ENCODE measurements around the gene NPHP4. TPM values are rescaled to one million over a fixed set of nuclear protein-coding genes. Genes with fewer than 3 reads are reported as not detected.

Gene NPHP4
- total RNA-seq, 4 donors from 2014 or later = 13.7 to 29.3 (median 18.6) TPM

GRCh38 chr1:5822726-5823125 lies 169.5 kb downstream of the NPHP4 start:
- DNase-seq (ENCODE audit: low spot score) = no peak
- no peak for TF ChIP-seq CTCF (IDR thresholded peaks at IDR 0.05)
- no peak for ATAC-seq (ENCODE audit: low FRiP score)

- DNase-seq (ENCODE audit: low spot score) (no peak), ATAC-seq (ENCODE audit: low FRiP score) (no peak)
- TF ChIP-seq CTCF (IDR thresholded peaks at IDR 0.05) = no peak
Observed at GRCh38 chr1:5822266-5822665, 170.0 kb downstream of the NPHP4 start.

GRCh38 chr1:5821540-5822176 lies 170.6 kb downstream of the NPHP4 start:
- no peak for TF ChIP-seq CTCF (IDR thresholded peaks at IDR 0.05)
- no peak for DNase-seq (ENCODE audit: low spot score)
- ATAC-seq (ENCODE audit: low FRiP score) = no peak

- DNase-seq (ENCODE audit: low spot score) (no peak), ATAC-seq (ENCODE audit: low FRiP score) (no peak)
- no peak for TF ChIP-seq CTCF (IDR thresholded peaks at IDR 0.05)
Observed at GRCh38 chr1:5820026-5820421, 172.2 kb downstream of the NPHP4 start.

- no peak for DNase-seq (ENCODE audit: low spot score)
- ATAC-seq (ENCODE audit: low FRiP score) = no peak
Observed at GRCh38 chr1:5819391-5820025, 172.7 kb downstream of the NPHP4 start.

GRCh38 chr1:5818755-5819154 lies 173.5 kb downstream of the NPHP4 start:
- DNase-seq (ENCODE audit: low spot score) = no peak
- ATAC-seq (ENCODE audit: low FRiP score) = no peak
- no peak for TF ChIP-seq CTCF (IDR thresholded peaks at IDR 0.05)

More at GRCh38 chr1:5819391-5820025, 172.7 kb downstream of the NPHP4 start:
- TF ChIP-seq CTCF (IDR thresholded peaks at IDR 0.05) = no peak

GRCh38 chr1:5815716-5816115 lies 176.5 kb downstream of the NPHP4 start:
- no peak for TF ChIP-seq CTCF (IDR thresholded peaks at IDR 0.05)
- DNase-seq (ENCODE audit: low spot score) (no peak), ATAC-seq (ENCODE audit: low FRiP score) (no peak)

Measured in omental fat pad (tissue), 4 donors.